Measurements from ENCODE around the gene ACBD6.

Gene ACBD6

GRCh38 chr1:180513531-180513930 is 11.2 kb upstream of the ACBD6 start:
- Histone ChIP-seq H3K27ac (no peak overlapping the region), H3K9me3 (peaks cover 11% of the 10 kb centered on the region; the same call in 1 of the 2 replicates), H3K4me1 (no peaks in the 10 kb centered on the region), H3K4me2 (no peak overlapping the region), H3K4me3 (no peak overlapping the region), H3K36me3 (no peaks in the 10 kb centered on the region), H3K27me3 (no peaks in the 10 kb centered on the region), H3K9ac (no peak overlapping the region), H4K20me1 (no peaks in the 10 kb centered on the region)
- TF ChIP-seq Cebpa-rat (IDR thresholded peaks at IDR 0.05), result no peak

DNA sequence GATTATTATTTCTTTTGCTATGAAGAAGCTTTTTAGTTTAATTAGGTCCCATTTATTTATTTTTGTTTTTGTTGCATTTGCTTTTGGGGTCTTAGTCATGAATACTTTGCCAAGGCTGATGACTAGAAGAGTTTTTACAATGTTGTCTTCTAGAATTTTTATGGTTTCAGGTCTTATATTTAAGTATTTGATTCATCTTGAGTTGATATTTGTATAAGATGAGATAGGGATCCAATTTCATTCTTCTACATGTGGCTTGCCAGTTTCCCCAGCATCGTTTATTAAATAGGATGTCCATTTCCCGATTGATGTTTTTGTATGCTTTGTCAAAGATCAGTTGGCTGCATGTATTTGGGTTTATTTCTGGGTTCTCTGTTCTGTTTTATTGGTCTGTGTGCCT is 8.5 kb upstream of the ACBD6 start:
- no peaks in the 10 kb centered on the region for H3K27me3 ChIP-seq
- no peaks in the 10 kb centered on the region for H4K20me1 ChIP-seq
- H3K4me1 ChIP-seq, result no peaks in the 10 kb centered on the region
- no peak for TF ChIP-seq Cebpa-rat (IDR thresholded peaks at IDR 0.05)
- H3K9ac ChIP-seq, result no peak overlapping the region
- peaks cover 14% of the 10 kb centered on the region; the same call in 1 of the 2 replicates for H3K9me3 ChIP-seq
- no peak overlapping the region for H3K4me3 ChIP-seq
- no peak overlapping the region for H3K4me2 ChIP-seq
- H3K27ac ChIP-seq, result no peak overlapping the region
- no peaks in the 10 kb centered on the region for H3K36me3 ChIP-seq

DNA sequence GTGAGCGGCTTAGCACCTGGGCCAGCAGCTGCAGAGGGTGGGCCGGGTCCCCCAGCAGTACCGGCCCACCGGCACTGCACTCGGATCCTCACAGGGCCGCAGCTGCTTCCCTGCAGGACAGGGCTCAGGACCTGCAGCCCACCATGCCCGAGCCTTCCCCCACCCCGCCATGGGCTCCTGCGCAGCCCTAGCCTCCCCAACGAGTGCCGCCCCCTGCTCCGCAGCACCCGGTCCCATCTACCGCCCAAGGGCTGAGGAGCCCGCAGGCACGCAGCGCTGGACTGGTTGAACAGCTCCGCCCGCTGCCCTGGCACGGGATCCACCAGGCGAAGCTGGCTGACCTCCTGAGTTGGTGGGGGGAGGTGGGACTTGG is 6.3 kb upstream of the ACBD6 start:
- H3K9me3 ChIP-seq, result peaks cover 14% of the 10 kb centered on the region; the same call in 1 of the 2 replicates
- H4K20me1 ChIP-seq, result no peaks in the 10 kb centered on the region
- no peak overlapping the region for H3K4me2 ChIP-seq
- no peak overlapping the region for H3K9ac ChIP-seq
- peaks cover under 1% of the 10 kb centered on the region; the same call in 1 of the 2 replicates for H3K4me1 ChIP-seq
- no peaks in the 10 kb centered on the region for H3K27me3 ChIP-seq
- no peaks in the 10 kb centered on the region for H3K36me3 ChIP-seq
- TF ChIP-seq Cebpa-rat (IDR thresholded peaks at IDR 0.05), result no peak
- no peak overlapping the region for H3K27ac ChIP-seq
- H3K4me3 ChIP-seq, result no peak overlapping the region

DNA sequence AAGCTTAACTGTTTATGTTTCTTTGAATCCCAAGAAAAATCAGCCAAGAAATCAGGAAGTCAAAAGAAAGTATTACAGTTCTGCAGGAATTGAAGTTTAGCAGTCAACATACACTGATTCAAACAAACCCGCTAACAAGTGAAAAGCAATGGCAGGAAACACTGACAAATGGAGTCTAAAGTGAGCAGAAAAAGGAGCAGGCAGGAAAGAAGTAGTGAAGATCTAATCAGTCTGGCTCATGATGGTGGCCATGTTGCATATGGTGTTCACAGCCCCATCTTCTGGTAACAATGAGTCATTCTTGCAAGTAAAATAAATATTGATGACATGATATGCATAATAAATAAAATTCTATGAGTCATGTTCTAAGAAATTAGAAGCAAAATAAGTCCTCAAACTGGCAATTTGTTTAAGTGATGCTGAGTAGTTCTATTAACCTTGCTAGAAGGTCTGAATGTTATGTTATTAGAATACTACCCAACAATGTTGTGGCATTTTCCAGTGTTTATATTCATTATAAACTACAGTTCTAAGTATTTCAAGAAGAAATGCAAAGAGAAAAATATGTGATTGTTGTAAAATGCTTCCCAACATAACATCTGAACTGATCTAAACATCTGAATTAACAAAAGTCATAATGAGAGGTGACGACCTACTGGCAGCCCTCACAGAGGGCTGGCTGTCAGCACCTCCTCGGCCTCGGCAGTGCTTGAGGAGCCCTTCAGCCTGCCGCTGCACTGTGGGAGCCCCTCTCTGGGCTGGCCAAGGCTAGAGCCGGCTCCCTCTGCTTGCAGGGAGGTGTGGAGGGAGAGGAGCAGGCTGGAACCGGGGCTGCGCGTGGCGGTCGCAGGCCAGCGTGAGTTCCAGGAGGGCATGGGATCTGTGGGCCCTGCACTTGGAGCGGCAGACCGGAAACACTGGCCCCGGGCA is 5.7 kb upstream of the ACBD6 start:
- Histone ChIP-seq H3K4me3 (no peak overlapping the region), H3K4me1 (peaks cover 7% of the 10 kb centered on the region), H3K27me3 (no peaks in the 10 kb centered on the region), H3K9ac (no peak overlapping the region), H3K9me3 (peaks cover 14% of the 10 kb centered on the region; the same call in 1 of the 2 replicates), H3K27ac (no peak overlapping the region), H4K20me1 (no peaks in the 10 kb centered on the region), H3K36me3 (no peaks in the 10 kb centered on the region), H3K4me2 (no peak overlapping the region)
- no peak for TF ChIP-seq Cebpa-rat (IDR thresholded peaks at IDR 0.05)

DNA sequence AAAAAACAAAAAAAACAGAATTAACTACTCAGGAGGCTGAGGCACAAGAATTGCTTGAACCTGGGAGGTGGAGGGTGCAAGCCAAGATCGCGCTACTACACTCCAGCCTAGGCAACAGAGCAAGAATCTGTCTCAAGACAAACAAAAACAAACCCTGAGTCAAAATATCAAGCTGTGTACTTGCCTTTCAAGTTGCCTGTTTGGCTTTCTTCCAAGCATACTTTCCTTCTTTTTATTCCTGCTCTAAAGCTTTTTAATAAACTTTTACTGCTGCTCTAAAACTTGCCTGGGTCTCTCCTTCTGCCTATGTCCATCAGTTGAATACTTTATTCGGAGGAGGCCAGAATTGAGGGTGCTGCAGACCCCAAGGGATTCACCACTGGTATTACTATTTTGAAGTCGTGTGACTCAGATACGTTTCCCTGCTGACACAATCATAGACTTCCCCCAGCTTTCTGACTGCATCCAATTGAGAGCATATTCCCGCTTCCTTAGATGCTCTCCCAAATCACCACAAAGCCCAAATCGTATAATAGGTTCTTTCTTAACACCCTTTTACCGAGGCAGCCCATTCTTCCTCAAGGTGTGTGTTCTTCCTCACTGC is 3.5 kb upstream of the ACBD6 start:
- H4K20me1 ChIP-seq, result peaks cover 11% of the 10 kb centered on the region; the same call in 1 of the 2 replicates
- H3K4me3 ChIP-seq, result no peak overlapping the region
- H3K4me1 ChIP-seq, result peaks cover 16% of the 10 kb centered on the region
- no peaks in the 10 kb centered on the region for H3K27me3 ChIP-seq
- no peak overlapping the region for H3K27ac ChIP-seq
- no peak overlapping the region for H3K4me2 ChIP-seq
- H3K9ac ChIP-seq, result no peak overlapping the region
- H3K9me3 ChIP-seq, result peaks cover 14% of the 10 kb centered on the region; the same call in 1 of the 2 replicates
- no peaks in the 10 kb centered on the region for H3K36me3 ChIP-seq
- TF ChIP-seq Cebpa-rat (IDR thresholded peaks at IDR 0.05), result no peak

GRCh38 chr1:180504186-180504585 is 1.8 kb upstream of the ACBD6 start:
- no peak overlapping the region for H3K4me2 ChIP-seq
- 0 out of 2 replicates have a peak, but pooled peaks cover 5% of the 10 kb centered on the region for H3K36me3 ChIP-seq
- H4K20me1 ChIP-seq, result peaks cover 27% of the 10 kb centered on the region; the same call in 1 of the 2 replicates
- H3K4me1 ChIP-seq, result peaks cover 33% of the 10 kb centered on the region
- H3K9ac ChIP-seq, result no peak overlapping the region
- no peak for TF ChIP-seq Cebpa-rat (IDR thresholded peaks at IDR 0.05)
- no peak overlapping the region for H3K4me3 ChIP-seq
- no peak overlapping the region for H3K27ac ChIP-seq
- H3K27me3 ChIP-seq, result no peaks in the 10 kb centered on the region
- H3K9me3 ChIP-seq, result peaks cover 10% of the 10 kb centered on the region; the same call in 1 of the 2 replicates

GRCh38 chr1:180503280-180503862 is 994 bp upstream of the ACBD6 start:
- Histone ChIP-seq H3K9me3 (peaks cover 1% of the 10 kb centered on the region; the same call in 1 of the 2 replicates), H4K20me1 (peaks cover 35% of the 10 kb centered on the region; the same call in 1 of the 2 replicates), H3K4me2 (peak overlapping the region; percentile 90), H3K27me3 (no peaks in the 10 kb centered on the region), H3K4me1 (peaks cover 36% of the 10 kb centered on the region), H3K27ac (peak overlapping the region; percentile 95), H3K9ac (peak overlapping the region; percentile 93), H3K4me3 (peak overlapping the region; percentile 89), H3K36me3 (peaks cover 9% of the 10 kb centered on the region)
- no peak for TF ChIP-seq Cebpa-rat (IDR thresholded peaks at IDR 0.05)

DNA sequence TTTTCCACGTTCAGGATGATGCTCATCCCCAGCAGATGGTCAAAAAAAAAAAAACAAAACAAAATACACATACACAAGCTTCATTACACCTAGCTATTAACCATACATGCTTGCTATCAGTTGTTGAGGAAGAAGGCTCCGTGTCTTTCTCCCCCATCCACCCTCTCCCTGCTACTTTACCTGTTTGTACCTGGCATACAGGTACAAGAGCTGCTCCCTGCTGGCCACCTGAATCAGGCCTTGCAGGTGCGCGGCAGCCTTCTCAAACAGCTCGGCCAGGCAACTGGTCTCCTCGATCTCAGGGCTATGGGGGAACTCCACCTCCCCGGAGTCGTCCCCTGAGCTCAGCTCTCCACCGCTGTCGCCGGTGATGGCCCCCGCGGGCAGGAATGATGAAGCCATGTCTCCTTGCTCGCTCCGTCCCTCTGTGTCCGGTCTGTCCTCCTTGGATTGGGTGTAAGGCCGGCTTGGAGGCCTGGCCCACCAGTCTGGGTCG is 464 bp downstream of the ACBD6 start:
- H3K4me3 ChIP-seq, result peak overlapping the region; percentile 89
- H3K36me3 ChIP-seq, result peaks cover 16% of the 10 kb centered on the region
- peaks cover 42% of the 10 kb centered on the region for H4K20me1 ChIP-seq
- H3K9me3 ChIP-seq, result no peaks in the 10 kb centered on the region
- H3K9ac ChIP-seq, result peak overlapping the region; percentile 93
- no peak for TF ChIP-seq Cebpa-rat (IDR thresholded peaks at IDR 0.05)
- H3K4me2 ChIP-seq, result peak overlapping the region; percentile 90
- peak overlapping the region; percentile 95 for H3K27ac ChIP-seq
- H3K27me3 ChIP-seq, result no peaks in the 10 kb centered on the region
- H3K4me1 ChIP-seq, result peaks cover 36% of the 10 kb centered on the region

GRCh38 chr1:180500689-180501088 is 1.7 kb downstream of the ACBD6 start:
- H3K4me2 ChIP-seq, result peak overlapping the region; percentile 90
- no peaks in the 10 kb centered on the region for H3K9me3 ChIP-seq
- no peak for TF ChIP-seq Cebpa-rat (IDR thresholded peaks at IDR 0.05)
- peaks cover 16% of the 10 kb centered on the region for H3K36me3 ChIP-seq
- peaks cover 53% of the 10 kb centered on the region for H4K20me1 ChIP-seq
- H3K4me3 ChIP-seq, result 0 out of 2 replicates have a peak overlapping the region, but pooled peaks have one; percentile 89
- no peak overlapping the region for H3K9ac ChIP-seq
- H3K4me1 ChIP-seq, result peaks cover 36% of the 10 kb centered on the region
- no peak overlapping the region for H3K27ac ChIP-seq
- H3K27me3 ChIP-seq, result no peaks in the 10 kb centered on the region
